HFF-Myc (cell line): ENCODE measurements around the gene ACTA1.

Experiments
- DNase-seq: peaks from one replicate; pipeline ENCODE4 v3.0.0-alpha.2; 2011; ENCODE audit warnings: low read depth; ENCODE audit errors: extremely low read depth
- H3K4me3 ChIP-seq: replicated peaks from 2 replicates; pipeline ENCODE4 v1.5.1; 2011; ENCODE audit warnings: low read depth, mild to moderate bottlenecking, control low read depth, low read length
- TF ChIP-seq, protein P1 (sequence below): IDR thresholded peaks from 2 replicates; pipeline ENCODE4 v1.5.1; 2012; ENCODE audit warnings: mild to moderate bottlenecking, low read depth, low read length, control low read depth; ENCODE audit errors: missing control alignments

ACTA1 gene

GRCh38 chr1:229447809-229448252, 13.9 kb upstream of the ACTA1 start:
- no peak for DNase-seq
- no peak overlapping the region for H3K4me3 ChIP-seq
- TF ChIP-seq, protein P1, sequence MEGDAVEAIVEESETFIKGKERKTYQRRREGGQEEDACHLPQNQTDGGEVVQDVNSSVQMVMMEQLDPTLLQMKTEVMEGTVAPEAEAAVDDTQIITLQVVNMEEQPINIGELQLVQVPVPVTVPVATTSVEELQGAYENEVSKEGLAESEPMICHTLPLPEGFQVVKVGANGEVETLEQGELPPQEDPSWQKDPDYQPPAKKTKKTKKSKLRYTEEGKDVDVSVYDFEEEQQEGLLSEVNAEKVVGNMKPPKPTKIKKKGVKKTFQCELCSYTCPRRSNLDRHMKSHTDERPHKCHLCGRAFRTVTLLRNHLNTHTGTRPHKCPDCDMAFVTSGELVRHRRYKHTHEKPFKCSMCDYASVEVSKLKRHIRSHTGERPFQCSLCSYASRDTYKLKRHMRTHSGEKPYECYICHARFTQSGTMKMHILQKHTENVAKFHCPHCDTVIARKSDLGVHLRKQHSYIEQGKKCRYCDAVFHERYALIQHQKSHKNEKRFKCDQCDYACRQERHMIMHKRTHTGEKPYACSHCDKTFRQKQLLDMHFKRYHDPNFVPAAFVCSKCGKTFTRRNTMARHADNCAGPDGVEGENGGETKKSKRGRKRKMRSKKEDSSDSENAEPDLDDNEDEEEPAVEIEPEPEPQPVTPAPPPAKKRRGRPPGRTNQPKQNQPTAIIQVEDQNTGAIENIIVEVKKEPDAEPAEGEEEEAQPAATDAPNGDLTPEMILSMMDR, result no peak

DNA sequence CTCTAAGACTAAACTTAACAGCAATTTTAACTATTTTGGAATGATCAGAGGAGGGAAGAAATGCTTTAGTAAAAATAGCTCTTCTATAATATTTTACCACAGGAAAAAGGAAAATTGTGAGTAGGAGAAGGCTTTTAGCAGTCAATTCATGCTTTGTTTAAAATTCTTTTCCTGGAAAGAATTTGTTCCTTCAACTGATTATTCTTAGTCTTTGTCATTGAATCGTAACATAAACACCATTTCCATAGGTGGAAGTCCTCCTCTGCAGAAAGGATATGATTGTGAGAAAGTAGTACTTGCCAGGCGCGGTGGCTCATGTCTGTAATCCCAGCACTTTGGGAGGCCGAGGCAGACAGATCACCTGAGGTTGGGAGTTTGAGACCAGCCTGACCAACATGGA, 11.9 kb upstream of the ACTA1 start:
- TF ChIP-seq, protein P1, result no peak
- no peak overlapping the region for H3K4me3 ChIP-seq

DNA sequence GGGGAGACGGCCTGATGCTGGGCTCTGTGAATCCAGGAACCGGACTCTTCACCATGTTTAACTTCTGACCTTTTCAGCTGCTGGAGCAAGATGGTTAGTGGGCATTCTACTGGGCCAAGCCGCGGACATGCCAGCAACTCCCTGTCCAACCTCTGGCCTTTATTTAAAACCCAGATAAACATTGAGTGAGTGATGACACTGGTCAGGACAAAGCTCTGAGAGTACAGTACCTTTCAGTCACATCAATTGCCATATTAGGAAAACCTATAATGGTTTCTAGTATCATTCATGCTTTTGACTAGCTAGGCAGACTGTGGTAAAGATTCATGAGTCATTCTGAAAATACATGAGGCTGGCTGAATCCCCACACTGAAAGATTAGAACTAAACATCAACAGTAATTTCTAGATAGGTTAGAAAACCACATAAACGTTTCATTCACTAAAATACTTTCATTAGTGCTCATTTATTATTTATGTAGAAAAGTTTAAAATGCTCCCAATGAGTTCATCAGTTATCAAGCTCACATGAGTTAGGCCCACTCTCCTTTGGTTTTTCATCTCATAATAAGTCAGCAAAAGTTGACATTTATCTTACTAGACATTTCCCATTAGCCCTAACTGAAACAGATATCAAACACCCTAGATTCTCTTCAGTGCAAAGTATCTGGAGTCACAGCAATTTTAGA, 7.1 kb upstream of the ACTA1 start:
- no peak overlapping the region for H3K4me3 ChIP-seq
- no peak for DNase-seq
- TF ChIP-seq, protein P1, result no peak

More for the DNA sequence above, 11.9 kb upstream of the ACTA1 start:
- DNase-seq, result no peak

DNA sequence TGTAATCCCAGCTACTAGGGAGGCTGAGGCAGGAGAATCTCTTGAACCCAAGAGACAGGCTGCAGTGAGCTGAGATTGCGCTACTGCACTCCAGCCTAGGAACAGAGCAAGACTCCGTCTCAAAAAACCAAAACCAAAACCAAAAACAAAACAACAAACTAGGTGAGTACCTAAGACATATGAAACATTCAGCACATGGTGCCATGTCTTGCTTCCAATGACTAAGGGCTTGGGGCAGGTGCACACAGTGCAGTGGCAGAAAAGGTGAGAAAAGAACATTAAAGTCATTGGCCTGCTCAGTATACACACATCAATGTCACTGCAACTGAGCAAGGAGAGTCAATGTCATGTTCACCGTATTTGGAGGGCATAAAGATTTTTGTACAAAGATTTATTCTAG, 4.1 kb upstream of the ACTA1 start:
- TF ChIP-seq, protein P1, result no peak
- DNase-seq, result no peak
- no peak overlapping the region for H3K4me3 ChIP-seq

- TF ChIP-seq, protein P1, result no peak
- DNase-seq, result no peak
- H3K4me3 ChIP-seq, result no peak overlapping the region
These were observed 3.5 kb upstream of the ACTA1 start for GRCh38 chr1:229437443-229437842.

DNA sequence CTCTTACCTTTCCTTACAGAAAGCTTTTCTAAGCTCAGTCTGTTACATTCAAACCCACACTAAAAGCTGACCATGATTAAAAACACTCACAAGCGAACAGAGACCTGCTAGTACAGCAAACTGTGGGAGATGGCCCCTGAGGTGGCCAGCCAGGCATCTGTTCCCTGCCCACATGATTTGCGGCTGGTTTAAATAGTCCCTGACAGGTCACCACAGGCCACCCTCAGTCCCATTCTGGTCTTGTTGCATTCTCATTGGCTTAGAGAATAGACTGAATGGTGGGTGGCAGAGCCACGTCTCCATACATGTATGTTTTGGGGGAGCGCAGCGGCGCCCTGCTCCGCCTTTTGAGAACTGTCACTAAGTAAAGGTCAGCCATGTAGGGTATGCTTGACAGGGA, 2.3 kb upstream of the ACTA1 start:
- DNase-seq, result no peak
- TF ChIP-seq, protein P1, result no peak

GRCh38 chr1:229434641-229435051, 752 bp upstream of the ACTA1 start:
- no peak overlapping the region for H3K4me3 ChIP-seq
- DNase-seq, result no peak
- TF ChIP-seq, protein P1, result no peak

More for the DNA sequence above, 2.3 kb upstream of the ACTA1 start:
- no peak overlapping the region for H3K4me3 ChIP-seq
